Stimulated activated CD4-positive, alpha-beta T cell treated with anti-CD3 and anti-CD28 coated beads, Interleukin-1b, Interleukin-23, amount 100 ng/mL, for 1 hour (primary cell): Measurements from ENCODE around the gene RPLP2.

Experiments used
- DNase-seq, 2 donors: peaks; one replicate each; pipeline ENCODE4 v3.0.0-alpha.2; 2020; ENCODE audit warnings: low read depth in 2 of 2

The RPLP2 gene

DNA sequence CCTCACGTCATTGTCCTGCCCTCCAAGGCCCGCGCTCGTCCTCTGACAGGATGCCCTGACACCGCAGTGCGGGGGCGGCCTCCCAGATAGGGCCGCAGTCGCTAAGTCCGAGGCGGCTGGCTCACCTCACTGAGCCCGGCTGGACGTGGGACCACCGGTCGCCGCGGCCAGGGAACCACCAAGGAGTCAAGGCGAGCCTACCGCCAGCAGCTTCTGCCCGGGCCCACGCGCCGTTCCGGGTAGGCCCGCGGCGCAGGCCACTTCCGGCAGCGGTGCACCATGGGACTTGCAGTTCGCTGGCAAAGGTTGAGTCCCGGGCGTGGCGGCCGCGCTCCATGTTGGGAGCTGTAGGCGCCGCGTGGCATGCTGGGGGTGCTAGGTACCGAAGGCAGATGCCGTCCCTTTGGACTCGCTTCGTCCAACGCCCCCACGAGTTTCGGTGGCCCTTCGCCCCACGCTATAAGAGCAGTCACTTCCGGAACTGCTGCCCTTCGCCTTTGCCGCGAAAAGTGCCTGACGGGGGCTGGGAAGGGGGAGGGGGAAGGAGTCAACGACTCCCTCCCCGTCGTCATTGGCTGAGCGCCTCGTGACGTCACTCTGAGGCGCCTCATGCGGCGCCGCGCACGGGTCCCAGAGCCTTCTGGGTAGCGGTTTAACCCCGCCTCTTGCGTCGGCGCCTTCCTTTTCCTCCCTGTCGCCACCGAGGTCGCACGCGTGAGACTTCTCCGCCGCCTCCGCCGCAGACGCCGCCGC, at the start of gene RPLP2:
RPLP2 (plus strand) TSS at position 681 of the 753 bp plus-strand sequence. CDS start 268 bp downstream, outside the sequence.
- peak; percentile 91 to 96 for DNase-seq

- no peak for DNase-seq
Observed at GRCh38 chr11:760236-760635, 49.5 kb upstream of the RPLP2 start.

GRCh38 chr11:761526-762108, 48.1 kb upstream of the RPLP2 start:
- DNase-seq, result no peak

DNA sequence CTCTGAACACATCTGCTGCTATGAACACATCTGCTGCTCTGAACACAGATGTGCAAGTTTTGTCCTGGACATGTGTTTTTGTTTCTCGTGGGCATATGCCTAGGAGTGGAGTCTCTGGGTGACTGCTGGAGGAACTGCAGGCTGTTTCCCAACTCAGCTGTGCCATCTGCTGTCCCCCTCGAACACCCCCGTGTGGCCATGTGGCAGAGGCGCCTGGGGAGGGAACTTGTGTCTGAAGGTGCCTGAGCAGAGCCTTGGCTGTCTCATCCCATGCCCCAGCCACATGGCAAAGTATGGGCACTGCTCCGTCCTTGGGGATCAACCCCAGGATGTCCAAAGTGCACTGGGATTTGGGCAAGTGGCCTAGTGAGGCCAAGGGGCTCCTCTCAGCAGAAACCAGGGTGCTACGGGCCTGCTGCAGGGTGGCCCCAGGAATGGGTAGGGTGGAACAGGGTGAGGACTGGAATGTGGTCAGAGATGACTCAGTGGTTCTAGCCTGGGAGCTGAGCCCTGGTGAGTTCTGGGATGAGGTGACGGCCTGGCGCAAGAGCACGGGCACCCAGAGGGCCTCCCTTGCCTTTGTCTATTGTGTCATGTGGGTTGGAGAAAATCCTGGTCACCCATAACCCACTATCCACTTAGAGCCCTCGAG, 47.2 kb upstream of the RPLP2 start:
- no peak for DNase-seq

DNA sequence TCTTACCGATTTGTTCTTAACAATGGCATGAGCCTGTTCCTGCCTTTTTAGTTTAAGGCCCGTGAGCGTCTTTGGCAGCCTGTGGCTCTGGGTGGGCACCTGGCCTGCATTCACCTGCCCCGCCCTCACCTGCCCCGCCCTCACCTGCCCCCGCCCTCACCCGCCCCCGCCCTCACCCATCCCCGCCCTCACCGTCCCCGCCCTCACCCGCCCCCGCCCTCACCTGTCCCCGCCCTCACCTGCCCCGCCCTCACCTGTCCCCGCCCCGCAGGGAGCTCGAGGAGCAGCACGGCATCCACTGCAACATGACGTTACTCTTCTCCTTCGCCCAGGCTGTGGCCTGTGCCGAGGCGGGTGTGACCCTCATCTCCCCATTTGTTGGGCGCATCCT, 46.7 kb upstream of the RPLP2 start:
- DNase-seq, result no peak

- no peak for DNase-seq
Observed at GRCh38 chr11:763549-764321, 46.0 kb upstream of the RPLP2 start.

- DNase-seq, result no peak
Observed at GRCh38 chr11:764322-765024, 45.3 kb upstream of the RPLP2 start.

GRCh38 chr11:765025-765801, 44.6 kb upstream of the RPLP2 start:
- peak; percentile 41 to 42 for DNase-seq

DNA sequence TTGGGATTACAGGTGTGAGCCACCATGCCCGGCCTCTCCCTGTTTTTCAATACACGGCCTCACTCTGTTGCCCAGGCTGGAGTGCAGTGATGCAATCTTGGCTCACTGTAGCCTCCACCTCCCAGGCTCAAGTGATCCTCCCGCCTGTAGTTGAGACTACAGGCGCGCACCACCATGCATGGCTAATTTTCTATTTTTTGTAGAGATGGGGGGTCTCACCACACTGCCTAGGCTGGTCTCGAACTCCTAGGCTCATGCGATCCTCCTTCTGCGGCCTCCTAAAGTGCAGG, 44.0 kb upstream of the RPLP2 start:
- DNase-seq, result no peak

- DNase-seq, result no peak
Observed at GRCh38 chr11:766106-766935, 43.4 kb upstream of the RPLP2 start.

- no peak for DNase-seq
Observed at GRCh38 chr11:766936-767210, 42.9 kb upstream of the RPLP2 start.

- no peak for DNase-seq
Observed at GRCh38 chr11:767238-767637, 42.5 kb upstream of the RPLP2 start.

DNA sequence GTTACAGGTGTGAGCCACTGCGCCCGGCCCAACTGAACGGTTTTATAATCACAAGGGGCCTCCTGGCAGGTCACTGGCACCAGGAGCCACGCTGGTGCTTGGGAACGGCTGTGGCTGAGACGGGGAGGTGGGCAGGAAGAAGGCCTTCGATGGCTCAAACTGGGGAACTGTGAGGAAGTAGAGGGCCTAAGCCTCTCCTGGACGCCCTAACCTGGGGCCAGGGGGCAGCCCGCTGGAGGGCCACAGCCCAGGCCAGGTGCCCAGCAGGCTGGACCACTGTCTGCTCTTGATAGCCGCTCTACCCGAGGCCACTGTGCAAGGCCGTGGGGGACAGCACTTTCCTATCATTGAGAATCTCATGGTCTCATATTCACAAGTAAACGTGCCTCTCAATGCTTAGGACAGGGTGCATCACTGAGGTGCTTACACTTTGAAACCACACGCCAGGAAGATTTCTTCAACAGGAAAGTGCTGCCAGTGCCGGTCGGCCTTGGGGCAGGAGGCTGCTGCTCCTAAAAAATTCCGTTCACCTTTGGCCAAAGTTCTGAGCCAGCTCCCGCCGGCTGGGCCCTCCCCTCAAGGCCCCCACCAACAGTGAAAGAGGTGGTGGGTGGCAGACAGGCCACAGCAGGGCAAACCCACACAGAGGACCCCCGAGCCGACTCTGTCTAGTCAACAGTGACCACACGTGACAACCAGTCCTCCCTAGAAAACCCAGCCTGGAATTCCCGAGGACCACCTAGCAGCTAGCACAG, 39.7 kb upstream of the RPLP2 start:
- DNase-seq, result no peak

GRCh38 chr11:770642-771616, 38.8 kb upstream of the RPLP2 start:
- DNase-seq, result no peak

- no peak for DNase-seq
Observed at GRCh38 chr11:771617-772204, 38.1 kb upstream of the RPLP2 start.

- no peak for DNase-seq
Observed at GRCh38 chr11:772429-773390, 37.1 kb upstream of the RPLP2 start.

GRCh38 chr11:773425-773824, 36.3 kb upstream of the RPLP2 start:
- DNase-seq, result no peak
